HTERT RPE-1 (cell line): ENCODE data around the gene SPR.

Experiments used
- in situ Hi-C: fragments of 300-500 bp; cut with MboI; formaldehyde crosslinking; loops from 4 replicates; pipeline ENCODE4 v1.14.3; 2020; ENCODE audit warnings: low sequenced_read_pairs

Gene SPR

DNA sequence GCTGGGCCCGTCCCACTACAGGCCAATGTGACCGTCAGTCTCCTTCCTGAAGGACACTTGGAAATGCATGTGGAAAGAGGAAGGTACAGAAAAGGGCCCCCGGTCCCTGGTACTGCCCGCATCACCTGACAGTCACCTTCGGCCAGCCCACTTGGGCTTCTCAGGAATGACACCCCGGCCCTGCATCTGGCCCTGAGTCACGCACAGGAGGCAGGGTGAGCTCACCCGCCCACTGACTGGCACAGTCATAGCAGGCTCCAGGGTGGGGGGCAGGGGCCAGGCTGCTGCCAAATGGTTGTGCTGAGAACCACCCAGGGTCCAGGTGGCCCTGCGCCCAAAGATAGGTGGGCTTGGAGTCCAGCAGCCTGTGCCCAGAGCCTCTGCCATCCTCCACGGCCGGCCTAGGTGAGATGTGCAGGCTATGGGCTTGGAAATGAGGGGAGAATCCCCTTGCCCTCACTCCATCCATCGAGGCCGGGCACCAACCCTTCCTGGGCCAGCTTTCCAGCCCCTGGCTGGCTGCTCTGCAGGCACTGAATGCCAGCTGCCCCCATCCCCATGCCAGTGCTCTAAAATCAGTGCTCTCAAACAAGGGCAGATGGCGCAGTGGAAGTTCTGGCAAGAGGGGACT lies 44.2 kb downstream of the SPR start:
- in situ Hi-C loops: no loop called here

DNA sequence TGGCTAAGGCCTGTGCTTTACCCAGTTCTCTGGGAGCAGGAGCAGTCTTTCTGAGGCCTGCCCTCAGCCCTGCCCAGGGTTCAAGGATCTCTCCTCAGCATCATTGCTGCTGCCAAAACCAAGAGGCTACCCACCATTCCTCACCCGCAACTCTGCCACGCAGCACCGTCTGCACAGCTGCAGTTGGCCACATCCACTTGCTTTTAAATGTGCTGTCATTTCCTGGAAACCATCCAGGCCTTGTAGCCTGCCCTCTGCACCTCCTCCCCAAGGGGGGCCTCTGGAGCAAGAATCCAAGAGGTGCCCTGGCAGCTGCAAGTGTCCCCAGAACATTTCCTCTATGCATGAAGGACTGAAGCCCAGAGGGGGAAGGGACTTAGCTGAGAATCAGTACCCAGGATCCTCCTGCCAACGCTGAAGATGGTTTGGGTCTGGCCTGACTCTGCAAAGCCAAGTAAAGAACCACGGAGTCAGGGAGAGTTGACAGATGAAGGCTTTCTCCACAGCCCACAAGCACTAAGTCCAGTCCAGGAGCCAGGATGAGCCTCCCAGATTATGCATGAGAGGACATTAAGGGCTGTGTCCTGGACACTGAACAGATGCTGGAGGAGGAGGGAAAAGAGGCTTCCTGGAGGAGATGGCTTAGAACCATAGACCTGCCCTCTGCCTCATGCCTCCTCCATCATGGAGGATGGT lies 45.0 kb downstream of the SPR start:
- in situ Hi-C loops: no loop called here

GRCh38 chr2:72932805-72933204 lies 45.6 kb downstream of the SPR start:
- in situ Hi-C loops: no loop called here

DNA sequence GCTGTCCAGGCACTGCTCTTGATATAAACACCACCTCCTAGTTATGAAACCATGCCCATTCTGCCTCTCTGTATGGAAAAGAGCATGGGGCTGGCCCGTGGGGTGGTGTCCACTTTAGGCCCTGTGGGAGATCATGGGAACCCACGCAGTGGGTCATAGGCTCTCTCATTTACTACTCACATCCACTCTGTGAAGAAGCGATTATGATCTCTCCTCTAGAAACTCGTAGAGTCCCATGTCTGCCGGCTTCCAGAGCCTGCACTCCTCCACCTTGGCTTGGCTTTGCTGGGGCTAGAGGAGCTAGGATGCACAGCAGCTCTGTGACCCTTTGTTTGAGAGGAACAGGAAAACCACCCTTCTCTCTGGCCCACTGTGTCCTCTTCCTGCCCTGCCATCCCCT lies 46.0 kb downstream of the SPR start:
- in situ Hi-C loops: no loop called here

GRCh38 chr2:72933646-72934151 lies 46.5 kb downstream of the SPR start:
- in situ Hi-C loops: no loop called here

DNA sequence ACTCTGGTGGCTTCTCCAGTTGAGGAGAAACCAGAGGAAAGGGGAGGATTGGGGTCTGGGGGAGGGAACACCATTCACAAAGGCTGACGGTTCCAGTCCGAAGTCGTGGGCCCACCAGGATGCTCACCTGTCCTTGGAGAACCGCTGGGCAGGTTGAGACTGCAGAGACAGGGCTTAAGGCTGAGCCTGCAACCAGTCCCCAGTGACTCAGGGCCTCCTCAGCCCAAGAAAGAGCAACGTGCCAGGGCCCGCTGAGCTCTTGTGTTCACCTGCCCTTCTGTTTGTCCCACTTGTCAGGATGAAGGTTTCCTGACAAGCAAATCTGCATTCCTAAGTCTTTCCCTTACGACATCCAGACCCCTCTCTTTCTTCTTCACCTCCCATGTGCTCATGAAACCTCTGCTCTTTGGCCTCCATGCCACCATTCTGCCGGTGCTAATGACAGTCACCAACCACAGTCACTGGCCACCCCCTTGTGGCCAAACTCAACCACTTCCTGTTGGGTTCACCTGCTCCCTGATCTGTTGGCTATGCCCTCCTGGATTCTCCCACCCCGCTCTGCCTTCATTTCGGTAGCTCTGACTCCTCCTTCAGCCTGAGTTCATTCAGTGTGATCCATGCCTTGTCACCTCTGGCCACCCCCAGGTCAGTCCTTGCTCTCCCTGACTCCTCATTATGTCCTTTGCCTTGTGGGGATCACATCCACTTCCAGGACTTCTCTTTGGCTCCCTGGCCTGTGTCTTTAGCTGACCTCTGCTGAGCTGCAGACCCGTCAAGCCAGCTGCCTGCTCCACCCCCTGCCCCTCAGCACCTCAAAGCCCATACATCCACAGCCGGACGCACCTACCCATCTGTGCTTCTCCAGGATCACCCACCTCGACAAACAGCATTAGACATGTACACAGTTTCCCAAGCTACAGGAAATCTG lies 47.7 kb downstream of the SPR start:
- in situ Hi-C loops: no loop called here

- in situ Hi-C loops: no loop called here
Observed at GRCh38 chr2:72935611-72935957, 48.4 kb downstream of the SPR start.

GRCh38 chr2:72936660-72937355 lies 49.6 kb downstream of the SPR start:
- in situ Hi-C loops: no loop called here

- in situ Hi-C loops: no loop called here
Observed at GRCh38 chr2:72937356-72937669, 50.1 kb downstream of the SPR start.

DNA sequence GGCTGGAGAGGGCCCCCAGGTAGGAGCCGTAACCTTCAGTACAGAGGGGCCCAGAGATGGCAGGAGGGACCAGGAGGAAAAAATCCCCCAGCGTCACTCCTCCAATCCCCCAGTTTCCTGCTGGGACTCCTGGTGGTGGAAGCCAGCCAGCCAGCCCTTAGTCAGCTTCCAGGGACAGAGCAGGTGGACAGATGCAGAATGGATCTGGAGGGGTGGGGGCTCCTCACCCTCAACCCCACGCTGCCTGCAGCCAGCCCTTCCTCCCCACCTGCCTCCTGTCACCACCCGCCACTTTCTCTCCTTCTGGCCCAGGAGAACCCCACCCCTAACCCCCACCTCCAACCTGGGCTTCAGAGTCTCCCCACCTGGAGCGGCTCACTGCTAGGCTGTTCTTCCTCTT lies 51.2 kb downstream of the SPR start:
- in situ Hi-C loops: no loop called here

DNA sequence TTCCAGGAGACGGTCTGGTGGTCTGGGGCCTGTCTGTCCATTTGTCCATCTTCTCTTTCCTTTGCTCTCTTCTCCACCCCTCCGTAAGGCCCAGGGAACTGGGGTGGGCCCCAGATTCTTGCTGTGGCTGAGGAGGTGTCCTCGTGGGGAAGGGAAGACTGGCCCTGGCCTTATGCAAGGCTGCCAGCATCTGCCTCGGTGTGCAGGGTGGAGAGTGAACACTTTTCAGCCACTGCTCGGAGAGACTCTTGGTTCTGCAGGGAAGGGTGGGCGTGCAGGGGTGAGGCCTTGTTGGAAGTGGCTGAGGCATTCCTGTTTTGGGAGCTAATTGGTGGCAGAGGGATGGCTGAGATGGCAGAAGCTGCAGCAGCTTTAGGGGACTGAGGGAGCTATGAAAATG lies 53.2 kb downstream of the SPR start:
- in situ Hi-C loops: no loop called here

DNA sequence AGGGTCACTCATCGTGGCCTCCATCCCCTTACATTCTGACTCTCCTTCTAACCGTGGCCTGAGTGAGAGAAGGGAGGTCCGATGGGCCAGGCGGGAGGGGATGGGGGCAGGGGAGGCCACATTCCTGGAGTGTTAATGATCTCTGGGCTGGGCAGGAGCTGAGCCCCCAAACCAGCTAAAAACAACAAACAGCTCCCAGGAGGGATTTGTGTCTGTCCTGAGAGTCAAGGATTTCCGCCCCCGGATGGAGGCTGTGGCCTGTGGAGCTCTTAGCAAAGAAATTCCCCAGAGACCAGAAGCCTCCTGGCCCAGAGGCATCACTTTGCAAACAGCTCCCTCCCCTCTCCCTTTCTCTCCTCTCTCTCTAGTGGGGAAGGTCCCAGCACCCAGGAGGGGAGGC lies 53.6 kb downstream of the SPR start:
- in situ Hi-C loops: no loop called here
